HG03354 (cell line): ENCODE data around the gene FGF12.
"Not testable (repeated sequence)": the region's sequence is repeated elsewhere in the genome, so short reads cannot be mapped to it uniquely, and the experiment has no call there.

ENCODE experiments used
- ATAC-seq: cut with Tn5 transposase; IDR thresholded peaks from one replicate; pipeline ENCODE4 v1.9.1; 2021; ENCODE audit warnings: mild to moderate bottlenecking; ENCODE audit not compliant: unreplicated experiment, poor library complexity, severe bottlenecking

Gene FGF12

DNA sequence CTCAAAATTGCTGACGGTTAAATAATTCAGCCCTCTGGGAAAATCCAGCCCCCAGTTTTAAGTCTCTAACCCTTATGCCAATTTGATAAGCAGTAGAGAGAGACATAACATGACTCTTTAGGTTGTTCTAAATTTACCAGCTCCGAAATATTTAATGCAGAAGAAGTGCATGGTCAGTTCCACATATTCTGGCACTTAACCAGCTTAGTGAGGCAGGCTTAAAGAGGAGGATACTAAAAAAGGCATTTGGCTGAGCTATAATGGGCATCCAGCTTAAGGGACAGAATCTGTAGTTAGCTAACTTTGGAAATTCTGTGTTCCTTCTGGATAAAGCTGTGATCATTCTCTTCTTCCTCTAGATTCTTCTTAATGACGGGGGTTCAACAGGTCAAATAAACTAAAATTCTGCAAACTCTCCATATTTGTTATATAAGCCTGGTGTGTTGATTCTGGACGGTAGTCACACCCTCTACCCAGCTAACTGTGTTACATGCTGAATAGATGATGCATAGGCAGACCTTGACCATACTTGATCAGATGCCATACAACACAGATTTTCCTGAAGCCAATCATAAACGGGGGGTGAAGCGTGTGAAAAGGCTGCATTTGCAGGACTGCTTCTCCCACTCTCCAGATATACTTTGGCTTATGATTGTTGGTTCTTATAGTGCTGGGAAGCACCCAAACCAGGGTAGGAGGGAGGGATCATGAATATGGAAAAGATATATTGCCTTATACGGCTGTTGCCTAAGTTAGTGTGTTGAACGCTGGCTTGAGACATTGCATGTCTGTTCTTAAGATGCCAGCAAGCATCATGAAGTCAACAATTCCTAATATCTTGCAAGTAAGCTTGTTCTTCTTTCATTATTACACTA lies 118.4 kb downstream of the FGF12 start:
- no peak for ATAC-seq

DNA sequence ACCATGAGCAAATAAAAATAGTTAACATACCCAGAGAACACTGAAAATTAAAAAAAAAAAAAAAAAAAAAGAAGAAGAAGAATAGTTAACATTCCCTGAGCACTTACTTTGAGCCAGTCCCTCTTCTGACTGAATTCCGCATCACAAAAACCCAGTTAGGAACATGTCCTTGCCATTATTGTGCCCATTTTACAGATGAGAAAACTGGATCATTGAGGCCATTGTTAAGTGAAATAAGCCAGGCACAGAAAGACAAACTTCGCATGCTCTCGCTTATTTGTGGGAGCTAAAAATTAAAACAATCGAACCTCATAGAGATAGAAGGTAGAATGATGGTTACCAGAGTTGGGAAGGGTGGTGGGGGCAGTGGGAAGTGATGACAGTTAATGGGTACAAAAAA lies 119.5 kb downstream of the FGF12 start:
- ATAC-seq: no peak

DNA sequence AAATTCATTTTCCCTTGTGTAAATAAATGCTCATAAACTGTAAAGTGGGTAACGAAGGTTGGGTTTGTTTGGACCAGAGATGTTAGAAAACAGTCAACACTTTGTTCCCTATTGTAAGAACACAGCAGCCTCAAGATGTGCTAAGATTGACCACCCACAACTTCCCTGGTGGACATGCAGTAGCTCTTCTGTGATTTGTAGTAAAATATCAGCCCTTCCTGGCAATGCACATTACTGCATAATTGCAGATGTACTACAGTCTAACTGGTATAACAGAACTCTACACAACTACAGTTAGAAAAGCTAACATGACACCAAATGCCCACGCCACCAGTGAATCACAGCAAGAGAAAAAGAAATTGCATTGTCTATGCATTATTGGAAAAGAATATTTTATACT lies 129.4 kb downstream of the FGF12 start:
- no peak for ATAC-seq

DNA sequence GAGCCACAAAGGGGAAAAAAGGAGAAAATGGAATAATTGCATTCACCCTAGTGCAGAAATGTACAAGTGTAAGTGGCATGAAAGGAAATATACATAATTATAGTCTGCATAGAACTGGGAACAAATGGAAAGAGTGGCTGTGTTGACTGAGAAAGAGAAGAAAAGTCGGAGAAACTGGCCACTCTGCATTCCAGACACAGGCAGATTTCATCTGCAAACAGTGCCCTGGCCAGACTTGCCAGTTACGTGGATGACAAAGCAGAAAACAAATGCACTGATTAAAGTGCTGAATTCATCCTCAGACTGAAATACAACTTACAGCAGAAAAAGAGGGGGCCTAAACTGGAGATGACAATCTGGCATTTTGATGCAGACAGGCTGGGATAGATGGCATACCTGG lies 129.8 kb downstream of the FGF12 start:
- ATAC-seq: no peak

- no peak for ATAC-seq
Measured at GRCh38 chr3:192578729-192579128, 148.6 kb downstream of the FGF12 start.

DNA sequence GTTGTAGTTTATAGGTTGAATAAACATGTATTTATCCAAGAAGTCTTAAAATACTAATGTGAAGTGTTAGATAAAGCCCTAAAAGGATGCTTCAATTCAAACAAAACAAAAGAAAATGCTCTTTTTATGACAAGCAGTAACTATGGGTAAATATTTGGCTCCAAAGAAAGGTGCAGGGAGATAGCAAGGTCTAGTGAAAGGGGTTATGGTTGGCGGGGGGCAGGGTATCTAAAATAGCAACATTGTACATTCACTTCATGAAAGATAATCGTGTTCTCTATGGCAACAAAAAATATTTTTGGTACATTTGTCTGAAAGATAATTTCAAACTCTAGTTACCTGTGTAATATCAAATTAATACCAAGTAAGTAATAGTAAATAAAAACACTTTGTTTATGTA lies 149.5 kb downstream of the FGF12 start:
- ATAC-seq: no peak

- no peak for ATAC-seq
Measured at GRCh38 chr3:192577271-192577670, 150.1 kb downstream of the FGF12 start.

- ATAC-seq: not testable (repeated sequence)
Measured at GRCh38 chr3:192576704-192577103, 150.6 kb downstream of the FGF12 start.

DNA sequence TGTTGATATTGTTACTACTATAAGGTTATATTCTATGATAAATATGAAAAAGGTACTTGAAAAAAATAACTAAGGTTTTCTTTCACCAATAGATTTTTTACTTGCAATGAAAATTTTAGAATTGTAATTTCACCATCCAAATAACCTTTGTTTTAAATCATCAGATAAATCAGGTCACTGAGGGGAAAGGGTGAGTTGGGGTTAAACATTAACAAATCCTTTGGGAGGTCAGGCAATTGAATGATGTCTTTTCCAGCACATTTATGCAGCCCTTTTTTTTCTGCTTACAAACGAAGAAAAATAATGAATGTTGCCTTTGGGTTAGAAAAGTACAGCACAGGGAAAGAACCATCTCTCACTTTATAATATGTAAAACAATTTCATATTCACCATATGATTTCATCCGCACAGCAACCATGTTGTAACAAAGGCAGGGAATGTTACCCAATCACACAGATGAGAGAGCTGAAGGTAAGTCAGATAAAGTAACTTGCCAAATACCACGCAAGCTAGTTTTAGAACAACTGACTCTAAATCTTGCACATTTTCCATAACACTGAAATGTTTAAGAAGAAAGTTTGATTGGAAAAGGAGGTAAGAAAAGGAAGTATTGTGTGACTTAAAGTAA lies 151.3 kb downstream of the FGF12 start:
- ATAC-seq: no peak

DNA sequence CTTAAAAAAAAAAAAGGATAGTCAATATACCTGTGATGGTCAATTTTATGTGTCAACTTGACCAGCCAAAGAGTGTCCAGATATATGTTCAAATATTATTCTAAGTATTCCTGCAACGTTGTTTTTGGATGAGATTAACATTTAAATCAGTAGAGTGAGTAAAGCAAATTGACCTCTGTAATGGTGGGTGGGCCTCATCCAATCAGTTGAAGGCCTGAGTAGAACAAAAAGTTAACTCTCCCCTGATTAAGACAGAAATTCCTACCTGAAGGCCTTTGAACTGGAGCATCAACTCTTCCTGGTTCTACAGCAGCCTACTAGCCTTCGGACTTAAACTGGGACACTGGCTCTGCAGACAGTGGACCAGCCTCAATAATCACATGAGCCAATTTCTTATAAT lies 154.1 kb downstream of the FGF12 start:
- no peak for ATAC-seq

GRCh38 chr3:192570821-192571791 lies 156.2 kb downstream of the FGF12 start:
- no peak for ATAC-seq

DNA sequence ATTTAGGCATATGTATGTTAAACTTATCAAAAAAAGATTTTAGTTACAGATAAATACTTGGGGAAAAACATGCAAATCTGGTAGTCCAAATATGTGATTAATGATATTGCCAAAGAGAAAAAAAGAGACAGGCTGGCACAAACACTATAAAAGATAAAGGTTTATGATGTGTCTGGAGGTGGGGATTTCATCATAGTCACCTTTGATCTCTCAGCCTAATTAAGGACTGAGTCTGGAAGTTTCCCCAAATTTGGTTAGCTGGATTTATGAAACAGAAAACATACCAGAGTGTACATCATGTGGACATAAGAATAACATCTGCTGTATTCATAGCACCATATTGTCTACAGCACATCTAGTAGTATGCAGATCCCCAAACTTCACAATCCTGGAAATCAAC lies 157.0 kb downstream of the FGF12 start:
- ATAC-seq: no peak

- peak; percentile 91 for ATAC-seq
Measured at GRCh38 chr3:192566706-192567290, 160.5 kb downstream of the FGF12 start.

GRCh38 chr3:192564611-192565010 lies 162.7 kb downstream of the FGF12 start:
- ATAC-seq: no peak

DNA sequence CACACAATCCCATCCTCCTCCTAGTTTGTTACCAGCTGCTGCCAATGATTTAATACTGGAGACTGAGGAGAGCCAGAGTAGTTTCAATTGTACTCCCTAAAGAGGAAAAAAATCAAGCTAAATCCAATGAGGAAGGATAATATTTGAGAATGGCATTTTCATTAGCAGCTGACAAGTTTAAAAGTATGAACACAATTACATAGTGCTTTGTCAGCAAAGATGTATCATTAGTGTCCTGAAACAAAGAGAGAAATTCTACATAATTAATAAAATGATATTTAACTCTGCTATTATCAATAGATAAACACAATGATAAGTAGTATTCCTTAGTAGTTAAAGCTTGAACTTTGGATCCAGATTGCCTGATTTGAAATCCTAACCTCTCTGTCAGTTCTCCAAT lies 163.9 kb downstream of the FGF12 start:
- ATAC-seq: no peak

DNA sequence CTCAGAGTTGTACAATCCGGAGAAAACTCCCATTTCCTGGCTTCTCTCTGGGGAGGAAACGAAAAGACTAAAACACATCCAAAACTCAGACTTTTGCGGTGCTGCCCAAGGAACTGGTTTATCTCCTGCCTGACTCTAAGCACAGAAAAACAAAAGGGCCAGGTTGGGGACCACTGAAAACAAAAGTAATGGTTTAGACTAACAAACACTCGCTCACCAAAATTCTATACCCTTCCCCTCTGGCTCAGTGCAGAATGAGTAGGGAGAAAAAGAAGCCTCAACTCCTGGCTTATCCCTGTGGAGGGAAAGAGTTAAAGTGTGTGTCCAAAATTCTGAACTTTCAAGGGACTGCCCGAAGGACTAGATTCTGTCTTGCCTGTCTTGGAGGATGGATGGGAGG lies 173.6 kb downstream of the FGF12 start:
- no peak for ATAC-seq

GRCh38 chr3:192550356-192550755 lies 177.0 kb downstream of the FGF12 start:
- no peak for ATAC-seq

GRCh38 chr3:192545333-192545732 lies 182.0 kb downstream of the FGF12 start:
- no peak for ATAC-seq

GRCh38 chr3:192543163-192543562 lies 184.2 kb downstream of the FGF12 start:
- ATAC-seq: no peak

DNA sequence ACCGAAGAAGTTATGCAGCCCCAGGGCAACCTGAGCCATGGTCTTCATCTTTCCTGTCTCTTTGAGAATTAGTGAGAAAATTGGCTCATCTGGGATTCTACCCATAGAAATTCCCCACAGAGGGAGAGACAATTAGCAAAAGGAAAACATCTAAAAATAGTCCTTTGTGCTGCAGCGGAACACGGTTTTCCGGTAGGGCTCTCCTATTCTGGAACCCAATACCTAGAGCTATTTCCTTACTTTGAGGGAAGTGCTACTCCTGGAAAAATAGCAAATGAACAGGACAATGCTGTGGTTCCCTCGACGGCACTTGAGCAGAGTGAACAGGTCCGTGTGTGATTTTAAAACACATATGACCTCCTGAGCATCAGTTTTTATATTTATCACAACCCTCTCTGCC lies 210.5 kb downstream of the FGF12 start:
- ATAC-seq: no peak
